K562 treated with DMSO at 1 percent for 48 hours (cell line): ENCODE measurements around the gene ILF2. TPM values are rescaled to one million over a fixed set of nuclear protein-coding genes. Genes with fewer than 3 reads are reported as not detected.

ENCODE experiments used
- total RNA-seq: library from RNA; unstranded; fragments of 300-600 nt; gene quantifications from 2 replicates; pipeline ENCODE4 v1.2.3, GENCODE V29; 2022; ENCODE audit warnings: low replicate concordance; ENCODE audit errors: extremely low read depth

The ILF2 gene
- total RNA-seq = not detected in 2 replicates

DNA sequence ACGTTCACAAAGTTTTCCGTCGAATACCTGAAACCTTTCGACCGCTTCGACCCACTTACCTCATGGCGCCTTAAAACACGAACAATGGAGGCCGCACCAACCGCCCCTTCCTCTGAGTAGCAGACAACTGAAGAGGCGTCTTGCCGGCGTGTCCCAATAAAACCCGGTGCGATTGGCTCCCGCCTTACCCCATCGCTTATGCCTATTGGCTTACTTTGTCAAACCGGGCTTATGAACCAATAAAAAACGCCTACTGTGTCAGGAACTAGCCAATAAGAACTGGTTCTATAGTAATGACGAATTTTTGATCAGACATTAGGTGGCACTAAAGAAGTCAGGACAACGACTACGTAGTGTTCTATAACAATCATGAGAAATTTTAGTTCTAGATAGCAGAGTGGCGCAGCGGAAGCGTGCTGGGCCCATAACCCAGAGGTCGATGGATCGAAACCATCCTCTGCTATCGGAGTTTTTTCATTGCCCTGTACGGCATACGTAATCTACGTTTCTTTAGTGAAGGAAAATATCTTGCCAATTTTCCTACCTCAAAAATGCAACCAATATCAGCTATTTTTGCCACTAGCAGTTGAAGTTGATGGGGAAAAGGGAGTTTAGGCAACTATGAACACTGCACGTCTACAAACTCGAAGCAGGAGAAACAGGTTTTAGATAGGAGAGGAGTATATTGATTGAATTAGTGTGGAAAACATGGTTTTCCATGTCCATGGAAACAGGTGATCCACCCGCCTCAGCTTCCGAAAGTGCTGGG lies at the start of gene ILF2:
Gene ILF2, minus strand, starts transcription at position 135 of the 769 bp plus-strand sequence. Its CDS starts 71 bp downstream, at position 64.

GRCh38 chr1:153678519-153679336 lies 7.9 kb upstream of the ILF2 start, which contains the start of gene NPR1:
Gene NPR1 (plus strand): TSS chr1:153678688. CDS start chr1:153679109, 421 bp downstream.

DNA sequence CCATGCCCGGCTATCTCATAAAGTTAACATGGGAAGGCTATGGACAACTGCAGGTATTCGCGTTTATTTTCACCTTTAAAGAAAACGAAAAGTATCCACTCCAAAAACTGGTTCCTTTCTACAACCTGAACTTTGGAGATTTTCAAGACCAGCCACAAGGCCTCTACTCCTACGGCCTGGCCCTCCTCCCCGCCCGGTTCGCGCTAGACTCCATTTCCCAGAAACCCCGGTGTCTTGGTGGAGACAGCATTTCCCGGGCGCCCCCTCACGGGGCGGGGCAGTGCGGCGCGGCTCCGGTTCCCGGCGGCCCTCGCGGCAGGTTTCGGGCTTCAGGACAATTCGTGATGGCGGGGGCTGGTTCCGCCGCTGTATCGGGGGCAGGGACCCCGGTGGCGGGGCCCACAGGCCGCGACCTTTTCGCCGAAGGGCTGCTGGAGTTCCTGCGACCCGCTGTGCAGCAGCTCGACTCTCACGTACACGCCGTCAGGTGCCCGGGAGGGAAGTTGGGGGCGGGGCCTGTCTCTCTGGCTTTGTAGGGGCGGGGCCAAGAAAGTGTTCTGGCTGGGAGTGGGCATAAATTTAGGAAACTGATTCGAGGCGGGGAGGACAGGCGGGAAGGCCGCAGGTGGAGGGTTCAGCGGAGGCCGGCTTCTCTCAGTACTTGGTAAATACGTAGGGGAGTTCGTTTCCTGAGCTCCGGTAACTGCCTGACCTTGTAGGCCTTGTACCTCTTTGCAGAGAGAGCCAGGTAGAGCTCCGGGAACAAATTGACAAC lies 12.2 kb downstream of the ILF2 start, which contains the start of gene SNAPIN:
Gene SNAPIN, plus strand, starts transcription at position 304 of the 775 bp plus-strand sequence. Its CDS starts 41 bp downstream, at position 345.

DNA sequence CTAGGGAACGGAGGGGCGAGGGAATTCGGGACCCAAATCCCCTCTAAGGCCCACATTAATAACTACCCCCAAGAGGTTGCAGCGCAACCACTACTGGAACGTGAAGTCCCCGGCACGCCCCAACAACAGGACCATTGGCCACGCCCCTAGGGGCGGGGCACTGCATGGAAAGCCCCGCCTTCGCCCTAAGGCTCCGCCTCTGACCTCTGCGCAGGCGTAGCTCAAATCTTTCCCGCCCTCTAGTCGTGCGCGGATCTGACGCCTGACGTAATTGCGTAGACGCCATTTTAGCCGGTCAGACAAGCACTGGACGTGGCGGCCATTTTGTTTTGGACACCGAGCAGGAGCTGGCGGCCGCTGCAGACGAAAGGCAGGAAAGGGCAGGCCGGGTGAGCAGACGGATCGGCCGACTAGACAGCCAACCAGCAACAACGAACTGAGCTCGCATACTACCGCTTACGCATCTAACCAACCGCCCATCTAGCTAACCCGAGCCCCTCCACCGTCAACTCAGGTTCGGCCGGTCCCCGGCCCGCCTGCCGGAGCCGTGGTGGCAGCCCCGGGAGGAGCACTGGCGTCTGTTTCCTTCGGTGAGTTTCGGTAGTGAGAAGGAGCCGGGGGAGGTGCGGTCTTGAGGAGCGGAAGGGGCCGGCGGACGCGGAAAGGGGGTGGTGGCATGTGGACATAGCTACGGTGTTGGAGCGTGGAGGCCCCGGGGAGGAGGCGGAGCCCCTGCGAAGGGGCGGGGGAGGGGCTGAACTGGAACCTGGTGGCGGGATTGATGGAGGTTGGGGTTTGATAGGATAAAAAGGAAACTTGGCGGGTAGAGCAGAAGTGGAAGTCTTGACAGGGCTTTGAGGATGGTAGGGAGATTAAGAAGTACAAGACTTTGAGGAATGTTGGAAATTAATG lies 36.8 kb downstream of the ILF2 start, which contains the start of gene CHTOP:
Gene CHTOP, plus strand, starts transcription at position 313 of the 912 bp plus-strand sequence. CDS start 2,523 bp downstream, outside the sequence.

GRCh38 chr1:153627715-153628626 lies 42.8 kb downstream of the ILF2 start, which contains the start of gene S100A1:
Gene S100A1 (plus strand): TSS chr1:153628434. CDS start chr1:153630522, 2,088 bp downstream.

GRCh38 chr1:153626904-153627714 lies 43.7 kb downstream of the ILF2 start, which contains the start of gene S100A13:
Gene S100A13 (minus strand): TSS chr1:153627505. CDS start chr1:153626472, 1,033 bp downstream.

DNA sequence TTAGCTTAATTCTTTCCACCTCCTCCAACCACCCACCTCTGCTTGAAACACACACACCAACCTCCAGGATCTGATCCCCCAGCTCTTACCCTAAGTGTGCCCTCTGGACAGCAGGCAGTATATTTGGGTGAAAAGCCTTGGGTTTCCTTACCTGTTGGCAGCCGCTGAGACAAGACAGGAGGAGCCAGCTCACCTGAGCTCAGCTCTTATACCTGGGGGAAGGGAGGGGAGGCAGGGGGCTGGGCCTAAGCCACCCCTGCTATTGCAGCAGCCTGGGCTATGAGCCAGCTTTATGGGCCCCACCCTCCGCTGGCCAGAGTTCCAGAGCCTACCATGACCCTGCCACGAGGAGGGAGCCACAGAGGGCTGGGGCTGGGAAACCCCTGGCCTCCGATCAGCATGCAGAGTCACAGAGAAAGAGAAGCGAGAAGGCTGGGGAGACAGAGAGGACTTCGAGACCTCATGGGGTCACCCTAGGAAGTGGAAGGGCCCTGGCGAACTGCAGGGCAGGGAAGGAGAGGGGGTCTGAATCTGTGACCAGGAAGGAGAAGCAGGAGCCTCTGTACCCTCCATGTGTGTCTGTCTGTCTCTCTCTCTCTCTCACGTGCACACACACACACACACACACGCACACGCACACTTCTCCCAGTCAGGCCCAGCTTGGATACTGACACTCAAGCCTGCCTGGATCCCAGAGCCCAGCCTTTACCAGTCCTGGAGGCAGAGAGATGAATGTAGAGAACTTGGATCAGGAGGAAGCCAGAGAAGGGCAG lies 54.5 kb downstream of the ILF2 start, which contains the start of gene S100A14:
Gene S100A14, minus strand, starts transcription at position 182 of the 773 bp plus-strand sequence. CDS start 467 bp downstream, outside the sequence.

DNA sequence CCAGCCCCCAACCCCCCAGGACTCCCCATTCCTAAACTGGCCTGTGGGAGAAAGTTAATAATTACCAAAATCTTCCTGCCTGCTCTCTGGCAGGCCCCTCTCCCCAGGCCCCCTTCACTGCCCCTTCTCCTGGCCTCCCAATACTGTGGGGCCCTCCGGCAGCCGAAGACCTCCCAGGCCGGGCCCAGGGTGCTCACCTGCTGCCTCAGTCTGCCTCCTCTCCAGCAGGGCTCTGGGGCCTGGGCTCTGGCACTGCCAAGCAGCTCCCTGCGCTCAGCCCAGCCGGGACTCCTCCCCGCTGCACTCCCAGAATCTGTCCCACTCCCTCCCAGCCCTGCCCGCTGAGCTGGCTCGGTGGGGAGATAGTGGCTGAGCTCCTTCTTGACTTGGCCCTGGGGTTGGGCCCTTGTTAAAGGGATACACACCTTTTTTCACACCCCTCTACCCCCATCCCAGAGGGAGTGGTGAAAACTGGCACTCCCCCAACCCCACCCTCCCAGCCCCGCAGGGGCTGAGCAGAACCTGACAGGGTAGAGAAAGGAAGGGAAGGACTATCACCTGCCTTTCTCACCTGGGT lies 58.0 kb downstream of the ILF2 start, which contains the start of gene S100A16:
Gene S100A16, minus strand, starts transcription at position 383 of the 577 bp plus-strand sequence. CDS start 4,986 bp downstream, outside the sequence.

Other genes with a start within 250 kb of the ILF2 start
- not detected in 2 replicates for gene S100A7, start 210.3 kb downstream of the ILF2 start, total RNA-seq
- gene S100A6, start 135.0 kb downstream of the ILF2 start, total RNA-seq = not detected in 2 replicates
- gene S100A5, start 130.1 kb downstream of the ILF2 start, total RNA-seq = not detected in 2 replicates
- gene S100A4, start 125.2 kb downstream of the ILF2 start, total RNA-seq = not detected in 2 replicates
- gene S100A3, start 121.7 kb downstream of the ILF2 start, total RNA-seq = not detected in 2 replicates
- gene S100A2, start 105.1 kb downstream of the ILF2 start, total RNA-seq = not detected in 2 replicates
- not detected in 2 replicates for gene S100A16, start 57.9 kb downstream of the ILF2 start, total RNA-seq
- gene S100A14, start 54.7 kb downstream of the ILF2 start, total RNA-seq = not detected in 2 replicates
- not detected in 2 replicates for gene S100A13, start 43.5 kb downstream of the ILF2 start, total RNA-seq
- not detected in 2 replicates for gene S100A1, start 42.6 kb downstream of the ILF2 start, total RNA-seq
- gene CHTOP, start 36.9 kb downstream of the ILF2 start, total RNA-seq = not detected in 2 replicates
- not detected in 2 replicates for gene SNAPIN, start 12.3 kb downstream of the ILF2 start, total RNA-seq
- gene NPR1, start 7.7 kb upstream of the ILF2 start, total RNA-seq = not detected in 2 replicates
- gene INTS3, start 57.1 kb upstream of the ILF2 start, total RNA-seq = not detected in 2 replicates
- gene SLC27A3, start 104.4 kb upstream of the ILF2 start, total RNA-seq = not detected in 2 replicates